ENCODE measurements around the gene MAX. TPM values are rescaled to one million over a fixed set of nuclear protein-coding genes. Genes with fewer than 3 reads are reported as not detected.

Gene MAX
- total and polyA plus RNA-seq, 9 of the 15 experiments (the other 6 are each of a cell fraction or from before 2014, with no cell fraction given), result 15.4 to 96.5 (median 51.6) TPM

- peaks cover 37% of the 10 kb centered on the region; the same call in 2 of the 3 replicates for H3K36me3 ChIP-seq (ENCODE audit: control insufficient read depth, insufficient read depth, low read length)
- no peaks in the 10 kb centered on the region; the same call in 1 of the 3 replicates for H3K79me2 ChIP-seq (ENCODE audit: control insufficient read depth, insufficient read depth, low read length)
- no peak for FAIRE-seq
- DNase-seq (ENCODE audit: extremely low read depth in 1 of 4, low spot score in 3 of 4), result no peak
- H3K4me2 ChIP-seq (ENCODE audit: insufficient read depth, low read length), result no peak overlapping the region
- intact Hi-C loops (cut with micrococcal nuclease) (no loop called here), in situ Hi-C loops (cut with MboI) (no loop called here)
- no peak overlapping the region for H2AFZ ChIP-seq (ENCODE audit: low read depth, low read length)
- H3K27ac ChIP-seq (ENCODE audit: extremely low read depth, low read depth, low read length), result no peak overlapping the region
- no TSS peak for BruUV-seq (replicated peaks)
- H3K4me1 ChIP-seq (replicated peaks in 1 of 2; ENCODE audit: control insufficient read depth in 2 of 2, insufficient read depth in 2 of 2, low read length in 2 of 2), result peaks cover 17 to 27% of the 10 kb centered on the region in 2 experiments
- WGBS (ENCODE audit: insufficient coverage, low coverage, missing lambda C conversion rate), result 91% methylated on average over 3 of the region's 3 CpGs
- TF ChIP-seq CBX3 (IDR thresholded peaks at IDR 0.05; ENCODE audit: borderline replicate concordance in 1 of 2, low read length in 2 of 2), result no peak
- no peak for TF ChIP-seq RBM25 (IDR thresholded peaks at IDR 0.05; ENCODE audit: low read depth, low read length, severe bottlenecking)
- TF ChIP-seq FIP1L1 (IDR thresholded peaks at IDR 0.05; ENCODE audit: low read depth, low read length, poor library complexity, severe bottlenecking), result no peak
- TF ChIP-seq SNRNP70 (optimal IDR thresholded peaks at IDR 0.05; ENCODE audit: low read depth, low read length), result no peak
- no peak for TF ChIP-seq ZNF584 (CRISPR knock-in tag; IDR thresholded peaks at IDR 0.05; ENCODE audit: low read depth)
- no peak for TF ChIP-seq TAF9B (IDR thresholded peaks at IDR 0.05; ENCODE audit: partially characterized antibody)
- TF ChIP-seq CCAR2 (IDR thresholded peaks at IDR 0.05; ENCODE audit: low read depth, low read length), result no peak
- TF ChIP-seq SIN3A (IDR thresholded peaks at IDR 0.05; ENCODE audit: borderline replicate concordance in 2 of 2, control insufficient read depth in 1 of 2, low read depth in 2 of 2, low read length in 2 of 2), result no peak
- no peak for TF ChIP-seq ZSCAN32 (CRISPR knock-in tag; IDR thresholded peaks at IDR 0.05)
- no peak for TF ChIP-seq MEIS2 (IDR thresholded peaks at IDR 0.05; ENCODE audit: partially characterized antibody)
- TF ChIP-seq HES1 (IDR thresholded peaks at IDR 0.05; ENCODE audit: low read depth), result no peak
- TF ChIP-seq ZBTB1 (CRISPR knock-in tag; IDR thresholded peaks at IDR 0.05; ENCODE audit: borderline replicate concordance, low read depth), result no peak
- no peak for TF ChIP-seq TCFL5 (CRISPR knock-in tag; conservative IDR thresholded peaks at IDR 0.05)
- TF ChIP-seq ZNF57 (CRISPR knock-in tag; IDR thresholded peaks at IDR 0.05), result no peak
- TF ChIP-seq HDAC1 (IDR thresholded peaks at IDR 0.05), result no peak
- TF ChIP-seq PKNOX1 (IDR thresholded peaks at IDR 0.05), result no peak
- H3K27me3 ChIP-seq (ENCODE audit: control insufficient read depth in 2 of 2, insufficient read depth in 2 of 2, low read length in 2 of 2), result no peaks in the 10 kb centered on the region
- H3K4me3 ChIP-seq, result no peak overlapping the region
- no peak for ATAC-seq
- no peaks in the 10 kb centered on the region; the same call in 1 of the 2 replicates for H4K20me1 ChIP-seq (replicated peaks; ENCODE audit: control insufficient read depth, insufficient read depth, low read length)
- ChIA-PET CTCF (ENCODE audit: low intra/inter-chr PET ratio) (no interaction called here), POLR2A (interaction anchor here (0.7 kb wide), 1 partner anchor 272 kb away, joined by 3 read pairs; no protein-coding TSS in a partner anchor)
- no peaks in the 10 kb centered on the region for H3K9me3 ChIP-seq (replicated peaks; ENCODE audit: control insufficient read depth, insufficient read depth, low read depth, low read length)
- peaks cover 8% of the 10 kb centered on the region for H3K9me1 ChIP-seq (ENCODE audit: control insufficient read depth, insufficient read depth, low read length)
- no peak overlapping the region for H3K9ac ChIP-seq (ENCODE audit: insufficient read depth in 1 of 2, low read depth in 2 of 2, low read length in 2 of 2)
Measured at GRCh38 chr14:65071544-65071943, 30.8 kb downstream of the MAX start.

Data from K562 (cell line).